NB4 (cell line): ENCODE data around the gene TM9SF2.
A peak's percentile ranks its signal among the peaks of the same experiment; 100 is the strongest.
"Not testable (repeated sequence)": the region's sequence is repeated elsewhere in the genome, so short reads cannot be mapped to it uniquely, and the experiment has no call there.

ENCODE experiments used
- DNase-seq: peaks from one replicate; pipeline ENCODE4 v3.0.0; 2010; ENCODE audit warnings: low read depth
- H3K4me3 ChIP-seq: one replicate; pipeline ENCODE4 v1.5.1; 2011; ENCODE audit warnings: mild to moderate bottlenecking, low read depth, low read length, moderate library complexity
- CTCF ChIP-seq: IDR thresholded peaks from one replicate; pipeline ENCODE4 v1.5.1; 2012; ENCODE audit warnings: low read depth, low read length
- MAX ChIP-seq: IDR thresholded peaks from 2 replicates; pipeline ENCODE4 v1.6.1; 2011; ENCODE audit warnings: low read depth, low read length
- MYC ChIP-seq: IDR thresholded peaks from 2 replicates; pipeline ENCODE4 v1.6.1; 2011; ENCODE audit warnings: low read depth, low read length
- POLR2A ChIP-seq: IDR thresholded peaks from 2 replicates; pipeline ENCODE4 v1.6.1; 2011; ENCODE audit warnings: mild to moderate bottlenecking; ENCODE audit not compliant: insufficient read length; ENCODE audit errors: extremely low read depth

The TM9SF2 gene

GRCh38 chr13:99559560-99559959, 58.3 kb downstream of the TM9SF2 start:
- H3K4me3 ChIP-seq = no peak overlapping the region
- TF ChIP-seq MYC (no peak), MAX (no peak), CTCF (no peak), POLR2A (no peak)
- DNase-seq = peak; percentile 13

GRCh38 chr13:99563404-99563803, 62.1 kb downstream of the TM9SF2 start:
- TF ChIP-seq MAX = no peak
- no peak for TF ChIP-seq CTCF
- TF ChIP-seq POLR2A = no peak
- no peak for TF ChIP-seq MYC
- DNase-seq = no peak
- H3K4me3 ChIP-seq = no peak overlapping the region

GRCh38 chr13:99564386-99564785, 63.1 kb downstream of the TM9SF2 start:
- no peak for DNase-seq
- H3K4me3 ChIP-seq = no peak overlapping the region
- no peak for TF ChIP-seq POLR2A
- no peak for TF ChIP-seq MYC
- no peak for TF ChIP-seq MAX
- no peak for TF ChIP-seq CTCF

GRCh38 chr13:99565478-99566124, 64.3 kb downstream of the TM9SF2 start:
- DNase-seq = no peak
- TF ChIP-seq CTCF (no peak), MYC (no peak), POLR2A (no peak), MAX (no peak)
- no peak overlapping the region for H3K4me3 ChIP-seq

- no peak overlapping the region for H3K4me3 ChIP-seq
- no peak for TF ChIP-seq CTCF
- DNase-seq = no peak
Measured at GRCh38 chr13:99566125-99567083, 65.1 kb downstream of the TM9SF2 start.

GRCh38 chr13:99568901-99569300, 67.6 kb downstream of the TM9SF2 start:
- not testable (repeated sequence) for H3K4me3 ChIP-seq, DNase-seq
